Neural progenitor cell (in vitro differentiated cells): Measurements from ENCODE around the gene ARSB.

Source experiments
- CTCF ChIP-seq: fragments of 200-600 bp; sonication (generic); IDR thresholded peaks from 2 replicates; pipeline ENCODE4 v1.5.1; 2017; ENCODE audit warnings: antibody characterized with exemption, mild to moderate bottlenecking
- EZH2 ChIP-seq: fragments of 200-600 bp; sonication (generic); IDR thresholded peaks from 2 replicates; pipeline ENCODE4 v1.6.1; 2017; ENCODE audit warnings: antibody characterized with exemption, mild to moderate bottlenecking, moderate library complexity

- TF ChIP-seq CTCF (no peak), EZH2 (no peak)
Measured at GRCh38 chr5:78808380-78808779, 176.7 kb downstream of the ARSB start.
